AG10803 (cell line): ENCODE data around the gene NUDT6.
"Not testable (repeated sequence)": the region's sequence is repeated elsewhere in the genome, so short reads cannot be mapped to it uniquely, and the experiment has no call there.

ENCODE experiments used
- DNase-seq: peaks from one replicate; pipeline ENCODE4 v3.0.0; 2010; ENCODE audit warnings: low read depth
- H3K4me3 ChIP-seq: 2 replicates; pipeline ENCODE4 v1.5.1; 2011; ENCODE audit warnings: mild to moderate bottlenecking, low read length, control low read depth
- TF ChIP-seq, protein P1 (sequence below): conservative IDR thresholded peaks from 2 replicates; pipeline ENCODE4 v1.5.1; 2011; ENCODE audit warnings: mild to moderate bottlenecking, low read length, control low read depth, inconsistent platforms

The NUDT6 gene

DNA sequence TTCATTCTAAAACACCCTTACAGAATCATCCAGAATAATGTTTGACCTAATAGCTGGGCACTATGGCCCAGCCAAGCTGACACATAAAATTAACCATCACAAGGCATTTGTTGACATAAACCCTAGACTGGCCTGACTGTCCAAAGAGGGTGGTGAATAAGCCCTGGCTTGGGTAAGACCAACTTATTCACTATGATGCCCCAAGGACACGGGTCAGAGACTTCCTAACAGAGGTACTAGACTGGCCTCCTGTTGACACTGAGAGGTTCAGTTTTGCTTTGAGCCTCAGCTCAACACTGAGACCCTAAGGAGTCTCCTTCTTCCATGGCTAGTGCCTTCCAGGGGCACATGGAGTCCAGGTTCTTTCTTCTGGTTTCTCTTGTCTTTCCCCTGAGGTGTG is 74.5 kb downstream of the NUDT6 start:
- TF ChIP-seq, protein P1, sequence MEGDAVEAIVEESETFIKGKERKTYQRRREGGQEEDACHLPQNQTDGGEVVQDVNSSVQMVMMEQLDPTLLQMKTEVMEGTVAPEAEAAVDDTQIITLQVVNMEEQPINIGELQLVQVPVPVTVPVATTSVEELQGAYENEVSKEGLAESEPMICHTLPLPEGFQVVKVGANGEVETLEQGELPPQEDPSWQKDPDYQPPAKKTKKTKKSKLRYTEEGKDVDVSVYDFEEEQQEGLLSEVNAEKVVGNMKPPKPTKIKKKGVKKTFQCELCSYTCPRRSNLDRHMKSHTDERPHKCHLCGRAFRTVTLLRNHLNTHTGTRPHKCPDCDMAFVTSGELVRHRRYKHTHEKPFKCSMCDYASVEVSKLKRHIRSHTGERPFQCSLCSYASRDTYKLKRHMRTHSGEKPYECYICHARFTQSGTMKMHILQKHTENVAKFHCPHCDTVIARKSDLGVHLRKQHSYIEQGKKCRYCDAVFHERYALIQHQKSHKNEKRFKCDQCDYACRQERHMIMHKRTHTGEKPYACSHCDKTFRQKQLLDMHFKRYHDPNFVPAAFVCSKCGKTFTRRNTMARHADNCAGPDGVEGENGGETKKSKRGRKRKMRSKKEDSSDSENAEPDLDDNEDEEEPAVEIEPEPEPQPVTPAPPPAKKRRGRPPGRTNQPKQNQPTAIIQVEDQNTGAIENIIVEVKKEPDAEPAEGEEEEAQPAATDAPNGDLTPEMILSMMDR = no peak
- no peak for DNase-seq
- H3K4me3 ChIP-seq = no peak overlapping the region

DNA sequence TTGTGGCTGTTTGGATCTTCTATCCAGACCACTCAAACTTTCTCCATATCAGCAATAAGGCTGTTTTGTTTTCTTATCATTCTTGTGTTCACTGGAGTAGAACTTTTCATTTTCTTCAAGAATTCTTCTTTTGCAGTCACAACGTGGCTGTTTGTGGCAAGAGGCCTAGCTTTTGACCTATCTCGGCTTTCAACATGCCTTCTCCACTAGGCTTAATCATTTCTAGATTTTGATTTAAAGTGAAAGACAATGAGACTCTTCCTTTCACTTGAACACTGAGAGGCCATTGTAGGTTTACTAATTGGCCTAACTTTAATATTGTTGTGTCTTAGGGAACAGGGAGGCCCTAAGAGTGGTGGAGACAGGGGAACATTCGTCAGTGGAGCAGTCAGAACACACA is 76.6 kb downstream of the NUDT6 start:
- TF ChIP-seq, protein P1 = no peak
- no peak for DNase-seq
- no peak overlapping the region for H3K4me3 ChIP-seq

- TF ChIP-seq, protein P1 = no peak
- H3K4me3 ChIP-seq = no peak overlapping the region
- DNase-seq = no peak
These were observed 77.3 kb downstream of the NUDT6 start for GRCh38 chr4:122845066-122845465.

DNA sequence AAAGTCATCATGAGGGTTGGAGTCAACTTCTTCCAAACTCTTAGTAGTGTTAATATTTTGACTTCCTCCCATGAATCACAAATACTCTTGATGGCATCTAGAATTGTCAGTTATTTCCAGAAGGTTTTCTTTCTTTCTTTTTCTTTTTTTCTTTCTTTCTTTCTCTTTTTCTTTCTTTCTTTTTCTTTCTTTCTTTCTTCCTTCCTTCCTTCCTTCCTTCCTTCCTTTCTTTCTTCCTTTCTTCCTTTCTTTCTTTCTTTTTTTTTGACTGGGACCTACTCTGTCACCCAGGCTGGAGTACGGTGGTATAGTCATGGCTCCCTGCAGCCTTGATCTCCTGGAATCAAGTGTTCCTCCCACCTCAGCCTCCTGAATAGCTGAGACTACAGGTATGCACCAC is 78.0 kb downstream of the NUDT6 start:
- H3K4me3 ChIP-seq, DNase-seq: not testable (repeated sequence)

DNA sequence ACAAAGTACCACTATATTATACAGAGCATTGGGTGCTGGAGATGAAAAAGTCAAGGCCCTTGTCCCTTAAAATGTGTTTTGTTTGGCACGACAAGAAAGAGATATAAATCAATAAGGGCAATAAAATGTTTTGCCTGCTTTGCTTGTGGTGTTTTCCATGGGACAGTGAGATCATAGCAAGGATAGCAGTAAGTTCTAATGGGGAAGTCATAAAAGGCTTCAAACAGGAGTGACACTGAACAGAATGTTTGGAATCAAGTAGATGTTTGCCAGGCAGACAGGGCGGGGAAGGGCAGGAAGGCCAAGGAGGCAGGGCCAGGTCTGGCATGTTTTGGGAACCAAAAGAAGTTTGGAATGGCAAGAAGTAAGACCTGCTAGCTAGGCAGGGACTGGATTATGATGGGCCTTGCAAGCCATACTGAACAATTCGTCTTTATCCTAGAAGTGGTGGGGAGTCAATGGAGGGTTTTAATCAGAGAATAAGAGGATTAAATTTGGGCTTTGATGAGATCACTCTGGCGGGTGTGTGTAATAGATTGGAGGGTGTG is 79.3 kb downstream of the NUDT6 start:
- TF ChIP-seq, protein P1 = no peak
- peak; percentile 65 for DNase-seq
- no peak overlapping the region for H3K4me3 ChIP-seq
